Activated naive CD4-positive, alpha-beta T cell treated with anti-CD3 and anti-CD28 coated beads, Interleukin-2, amount 50 U/mL, for 24 hours (primary cell): ENCODE measurements around the gene IFRD1.

Experiments
- H3K27ac Mint-ChIP-seq: one replicate; pipeline ENCODE4 v1.8.0; 2021; ENCODE audit warnings: mild to moderate bottlenecking, mixed read lengths
- H3K27me3 Mint-ChIP-seq: one replicate; pipeline ENCODE4 v1.8.0; 2021; ENCODE audit warnings: mixed read lengths
- H3K36me3 Mint-ChIP-seq: one replicate; pipeline ENCODE4 v1.8.0; 2021; ENCODE audit warnings: mixed read lengths
- H3K4me1 Mint-ChIP-seq: one replicate; pipeline ENCODE4 v1.8.0; 2021; ENCODE audit warnings: mixed read lengths
- H3K4me3 Mint-ChIP-seq: one replicate; pipeline ENCODE4 v1.8.0; 2021; ENCODE audit warnings: mild to moderate bottlenecking, mixed read lengths
- H3K9me3 Mint-ChIP-seq: one replicate; pipeline ENCODE4 v1.8.0; 2021; ENCODE audit warnings: mixed read lengths

The IFRD1 gene

GRCh38 chr7:112427984-112428383, 22.3 kb upstream of the IFRD1 start:
- peaks cover 7% of the 10 kb centered on the region for H3K4me1 Mint-ChIP-seq
- no peak overlapping the region for H3K4me3 Mint-ChIP-seq
- no peaks in the 10 kb centered on the region for H3K36me3 Mint-ChIP-seq
- no peaks in the 10 kb centered on the region for H3K9me3 Mint-ChIP-seq
- no peak overlapping the region for H3K27ac Mint-ChIP-seq
- H3K27me3 Mint-ChIP-seq = peaks cover 1% of the 10 kb centered on the region

GRCh38 chr7:112428715-112429114, 21.5 kb upstream of the IFRD1 start:
- Mint-ChIP-seq H3K4me3 (no peak overlapping the region), H3K4me1 (no peaks in the 10 kb centered on the region), H3K9me3 (no peaks in the 10 kb centered on the region), H3K27me3 (peaks cover 1% of the 10 kb centered on the region), H3K36me3 (no peaks in the 10 kb centered on the region), H3K27ac (no peak overlapping the region)

- no peaks in the 10 kb centered on the region for H3K9me3 Mint-ChIP-seq
- peaks cover 1% of the 10 kb centered on the region for H3K27me3 Mint-ChIP-seq
- H3K4me3 Mint-ChIP-seq = no peak overlapping the region
- no peaks in the 10 kb centered on the region for H3K4me1 Mint-ChIP-seq
- H3K36me3 Mint-ChIP-seq = no peaks in the 10 kb centered on the region
- no peak overlapping the region for H3K27ac Mint-ChIP-seq
Observed at GRCh38 chr7:112430649-112431048, 19.6 kb upstream of the IFRD1 start.

- no peak overlapping the region for H3K27ac Mint-ChIP-seq
- no peaks in the 10 kb centered on the region for H3K36me3 Mint-ChIP-seq
- H3K27me3 Mint-ChIP-seq = peaks cover 1% of the 10 kb centered on the region
- H3K4me3 Mint-ChIP-seq = no peak overlapping the region
- no peaks in the 10 kb centered on the region for H3K9me3 Mint-ChIP-seq
- no peaks in the 10 kb centered on the region for H3K4me1 Mint-ChIP-seq
Observed at GRCh38 chr7:112431803-112432202, 18.5 kb upstream of the IFRD1 start.

GRCh38 chr7:112433289-112433688, 17.0 kb upstream of the IFRD1 start:
- Mint-ChIP-seq H3K4me3 (no peak overlapping the region), H3K27me3 (peaks cover 1% of the 10 kb centered on the region), H3K27ac (no peak overlapping the region), H3K9me3 (no peaks in the 10 kb centered on the region), H3K4me1 (no peaks in the 10 kb centered on the region), H3K36me3 (peaks cover 3% of the 10 kb centered on the region)

GRCh38 chr7:112437072-112437471, 13.2 kb upstream of the IFRD1 start:
- no peaks in the 10 kb centered on the region for H3K9me3 Mint-ChIP-seq
- no peak overlapping the region for H3K4me3 Mint-ChIP-seq
- H3K4me1 Mint-ChIP-seq = no peaks in the 10 kb centered on the region
- H3K27me3 Mint-ChIP-seq = no peaks in the 10 kb centered on the region
- H3K36me3 Mint-ChIP-seq = peaks cover 4% of the 10 kb centered on the region
- H3K27ac Mint-ChIP-seq = no peak overlapping the region

GRCh38 chr7:112439476-112439875, 10.8 kb upstream of the IFRD1 start:
- Mint-ChIP-seq H3K27ac (no peak overlapping the region), H3K4me1 (no peaks in the 10 kb centered on the region), H3K36me3 (peaks cover 4% of the 10 kb centered on the region), H3K27me3 (no peaks in the 10 kb centered on the region), H3K9me3 (no peaks in the 10 kb centered on the region), H3K4me3 (no peak overlapping the region)

- Mint-ChIP-seq H3K27ac (no peak overlapping the region), H3K9me3 (no peaks in the 10 kb centered on the region), H3K27me3 (no peaks in the 10 kb centered on the region), H3K4me3 (no peak overlapping the region), H3K36me3 (peaks cover 4% of the 10 kb centered on the region), H3K4me1 (no peaks in the 10 kb centered on the region)
Observed at GRCh38 chr7:112442210-112442609, 8.1 kb upstream of the IFRD1 start.

GRCh38 chr7:112444505-112444904, 5.8 kb upstream of the IFRD1 start:
- H3K4me1 Mint-ChIP-seq = peaks cover 15% of the 10 kb centered on the region

GRCh38 chr7:112446431-112446830, 3.8 kb upstream of the IFRD1 start:
- no peaks in the 10 kb centered on the region for H3K27me3 Mint-ChIP-seq
- no peak overlapping the region for H3K27ac Mint-ChIP-seq
- H3K4me1 Mint-ChIP-seq = peaks cover 18% of the 10 kb centered on the region
- H3K4me3 Mint-ChIP-seq = no peak overlapping the region
- peaks cover 2% of the 10 kb centered on the region for H3K36me3 Mint-ChIP-seq
- H3K9me3 Mint-ChIP-seq = no peaks in the 10 kb centered on the region

More at GRCh38 chr7:112444505-112444904, 5.8 kb upstream of the IFRD1 start:
- no peak overlapping the region for H3K27ac Mint-ChIP-seq
- no peaks in the 10 kb centered on the region for H3K9me3 Mint-ChIP-seq
- H3K36me3 Mint-ChIP-seq = peaks cover 1% of the 10 kb centered on the region
- no peaks in the 10 kb centered on the region for H3K27me3 Mint-ChIP-seq
- H3K4me3 Mint-ChIP-seq = no peak overlapping the region

GRCh38 chr7:112447406-112447805, 2.9 kb upstream of the IFRD1 start:
- Mint-ChIP-seq H3K4me1 (peaks cover 26% of the 10 kb centered on the region), H3K27me3 (no peaks in the 10 kb centered on the region), H3K27ac (no peak overlapping the region), H3K4me3 (no peak overlapping the region), H3K9me3 (no peaks in the 10 kb centered on the region), H3K36me3 (peaks cover 5% of the 10 kb centered on the region)

GRCh38 chr7:112448381-112448780, 1.9 kb upstream of the IFRD1 start:
- no peaks in the 10 kb centered on the region for H3K27me3 Mint-ChIP-seq
- H3K9me3 Mint-ChIP-seq = no peaks in the 10 kb centered on the region
- peaks cover 8% of the 10 kb centered on the region for H3K36me3 Mint-ChIP-seq
- H3K27ac Mint-ChIP-seq = peak overlapping the region; percentile 99
- peaks cover 35% of the 10 kb centered on the region for H3K4me1 Mint-ChIP-seq
- H3K4me3 Mint-ChIP-seq = peak overlapping the region; percentile 100

- Mint-ChIP-seq H3K27ac (peak overlapping the region; percentile 99), H3K9me3 (no peaks in the 10 kb centered on the region), H3K4me1 (peaks cover 40% of the 10 kb centered on the region), H3K27me3 (no peaks in the 10 kb centered on the region), H3K4me3 (peak overlapping the region; percentile 100), H3K36me3 (peaks cover 8% of the 10 kb centered on the region)
Observed at GRCh38 chr7:112448891-112449290, 1.4 kb upstream of the IFRD1 start.

GRCh38 chr7:112449353-112449752, 907 bp upstream of the IFRD1 start:
- Mint-ChIP-seq H3K4me1 (peaks cover 41% of the 10 kb centered on the region), H3K27ac (peak overlapping the region; percentile 99), H3K9me3 (no peaks in the 10 kb centered on the region), H3K4me3 (peak overlapping the region; percentile 100), H3K36me3 (peaks cover 8% of the 10 kb centered on the region), H3K27me3 (no peaks in the 10 kb centered on the region)

GRCh38 chr7:112450807-112451761, 824 bp downstream of the IFRD1 start:
- H3K4me1 Mint-ChIP-seq = peaks cover 49% of the 10 kb centered on the region
- peak overlapping the region; percentile 99 for H3K27ac Mint-ChIP-seq
- H3K9me3 Mint-ChIP-seq = no peaks in the 10 kb centered on the region
- peaks cover 12% of the 10 kb centered on the region for H3K36me3 Mint-ChIP-seq
- H3K4me3 Mint-ChIP-seq = peak overlapping the region; percentile 100
- H3K27me3 Mint-ChIP-seq = no peaks in the 10 kb centered on the region

GRCh38 chr7:112452102-112452888, 2.0 kb downstream of the IFRD1 start:
- no peaks in the 10 kb centered on the region for H3K27me3 Mint-ChIP-seq
- peaks cover 49% of the 10 kb centered on the region for H3K4me1 Mint-ChIP-seq
- H3K4me3 Mint-ChIP-seq = peak overlapping the region; percentile 100
- peak overlapping the region; percentile 19 for H3K27ac Mint-ChIP-seq
- peaks cover 12% of the 10 kb centered on the region for H3K36me3 Mint-ChIP-seq
- no peaks in the 10 kb centered on the region for H3K9me3 Mint-ChIP-seq
